ENCODE results near the gene ITPR2.

DNA sequence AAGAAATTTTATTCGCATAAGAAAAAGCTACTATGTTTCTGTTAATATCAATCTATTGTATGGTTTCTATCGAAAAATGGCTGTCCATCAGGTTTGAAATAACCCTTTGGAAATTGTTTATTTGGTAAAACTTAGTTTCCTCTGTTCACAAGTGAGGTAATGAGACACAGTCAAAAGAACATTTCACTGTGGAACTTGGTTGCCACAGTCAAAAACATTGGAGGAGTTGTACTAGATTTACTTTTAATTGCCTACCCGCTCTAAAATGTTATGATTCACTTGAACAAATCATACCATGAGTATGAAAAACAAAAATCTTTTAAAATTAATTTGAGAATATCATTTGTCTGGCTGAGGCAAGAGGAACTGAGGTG lies 46.5 kb downstream of the ITPR2 start:
- TF ChIP-seq, protein P1, sequence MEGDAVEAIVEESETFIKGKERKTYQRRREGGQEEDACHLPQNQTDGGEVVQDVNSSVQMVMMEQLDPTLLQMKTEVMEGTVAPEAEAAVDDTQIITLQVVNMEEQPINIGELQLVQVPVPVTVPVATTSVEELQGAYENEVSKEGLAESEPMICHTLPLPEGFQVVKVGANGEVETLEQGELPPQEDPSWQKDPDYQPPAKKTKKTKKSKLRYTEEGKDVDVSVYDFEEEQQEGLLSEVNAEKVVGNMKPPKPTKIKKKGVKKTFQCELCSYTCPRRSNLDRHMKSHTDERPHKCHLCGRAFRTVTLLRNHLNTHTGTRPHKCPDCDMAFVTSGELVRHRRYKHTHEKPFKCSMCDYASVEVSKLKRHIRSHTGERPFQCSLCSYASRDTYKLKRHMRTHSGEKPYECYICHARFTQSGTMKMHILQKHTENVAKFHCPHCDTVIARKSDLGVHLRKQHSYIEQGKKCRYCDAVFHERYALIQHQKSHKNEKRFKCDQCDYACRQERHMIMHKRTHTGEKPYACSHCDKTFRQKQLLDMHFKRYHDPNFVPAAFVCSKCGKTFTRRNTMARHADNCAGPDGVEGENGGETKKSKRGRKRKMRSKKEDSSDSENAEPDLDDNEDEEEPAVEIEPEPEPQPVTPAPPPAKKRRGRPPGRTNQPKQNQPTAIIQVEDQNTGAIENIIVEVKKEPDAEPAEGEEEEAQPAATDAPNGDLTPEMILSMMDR (IDR thresholded peaks at IDR 0.05), result no peak
- no peak for TF ChIP-seq POLR2A (IDR thresholded peaks at IDR 0.05)

All from lower leg skin (tissue), 3 donors.